ENCODE results near the gene IL4I1. TPM values are rescaled to one million over a fixed set of nuclear protein-coding genes. Genes with fewer than 3 reads are reported as not detected.

IL4I1 gene
- total and polyA plus RNA-seq, 2 of the 8 experiments (the other 6 are each of a cell fraction or from before 2014, with no cell fraction given): 0.41 to 0.76 TPM

- Histone ChIP-seq H2BK12ac (ENCODE audit: low read depth, low read length) (peak overlapping the region; percentile 96), H2BK15ac (ENCODE audit: low read length) (0 out of 2 replicates have a peak overlapping the region, but pooled peaks have one; percentile 65), H2BK5ac (ENCODE audit: low read depth, low read length) (peak overlapping the region; percentile 99), H3K4me1 (replicated peaks in 1 of 4; ENCODE audit: control insufficient read depth in 3 of 4, insufficient read depth in 4 of 4, low read length in 3 of 4) (peaks cover 0 to 13% (median 7%) of the 10 kb centered on the region in 4 experiments; a peak in 6 of 7 replicates), H3K18ac (ENCODE audit: extremely low read depth, low read length) (peak overlapping the region; percentile 99; the same call in 1 of the 2 replicates), H2BK20ac (ENCODE audit: low read length) (0 out of 2 replicates have a peak overlapping the region, but pooled peaks have one; percentile 61), H3K4me2 (ENCODE audit: insufficient read depth in 1 of 2, low read depth in 2 of 2, low read length in 2 of 2) (peak overlapping the region; percentile 90 to 92), H3K9me3 (ENCODE audit: insufficient read depth in 2 of 2, low read depth in 1 of 2, low read length in 1 of 2) (no peaks in the 10 kb centered on the region), H2AFZ (ENCODE audit: low read length) (peak overlapping the region; percentile 83; the same call in 1 of the 2 replicates), H3K4ac (replicated peaks; ENCODE audit: insufficient read length, low read depth, low read length) (peak overlapping the region; percentile 17), H3K14ac (ENCODE audit: insufficient read length) (no peak overlapping the region), H3K23ac (ENCODE audit: insufficient read length) (no peak overlapping the region), H3K27ac (ENCODE audit: low read depth, low read length) (peak overlapping the region; percentile 99), H3K56ac (replicated peaks; ENCODE audit: insufficient read length, low read depth, low read length) (peak overlapping the region; percentile 92), H3K23me2 (ENCODE audit: low read depth, low read length) (peaks cover 16% of the 10 kb centered on the region), H2BK120ac (replicated peaks; ENCODE audit: low read depth, low read length) (no peak overlapping the region), H4K8ac (ENCODE audit: extremely low read depth, insufficient read depth, low read length) (peak overlapping the region; percentile 98), H3K36me3 (ENCODE audit: control insufficient read depth in 2 of 4, insufficient read depth in 4 of 4, low read length in 3 of 4) (peaks cover 14 to 38% (median 31%) of the 10 kb centered on the region in 4 experiments), H2AK5ac (ENCODE audit: low read depth, low read length) (peak overlapping the region; percentile 75; the same call in 1 of the 2 replicates), H3K79me1 (ENCODE audit: low read depth, low read length) (peaks cover 16% of the 10 kb centered on the region), H3K4me3 (ENCODE audit: extremely low read depth in 1 of 4, insufficient read depth in 2 of 4, low read depth in 3 of 4, low read length in 4 of 4) (peak overlapping the region; percentile 70 to 95 (median 91)), H3K9ac (replicated peaks in 1 of 4; ENCODE audit: extremely low read depth in 1 of 4, low read depth in 3 of 4, low read length in 3 of 4) (peak overlapping the region; percentile 80 to 98 (median 96)), H3K27me3 (replicated peaks in 1 of 4; ENCODE audit: control insufficient read depth in 3 of 4, extremely low read depth in 1 of 4, insufficient read depth in 3 of 4, low read length in 3 of 4) (no peaks in the 10 kb centered on the region), H4K5ac (ENCODE audit: insufficient read length, low read depth, low read length) (peak overlapping the region; percentile 86), H3K79me2 (ENCODE audit: control insufficient read depth in 1 of 2, insufficient read depth in 2 of 2, low read length in 2 of 2) (peaks cover 0 to 30% of the 10 kb centered on the region in 2 experiments; a peak in 2 of 4 replicates), H4K91ac (replicated peaks; ENCODE audit: insufficient read length, low read length) (peak overlapping the region; percentile 85), H4K20me1 (replicated peaks in 1 of 2; ENCODE audit: control insufficient read depth in 1 of 2, insufficient read depth in 2 of 2, low read length in 2 of 2) (peaks cover 10 to 12% of the 10 kb centered on the region in 2 experiments)
- FAIRE-seq (no peak), DNase-seq (ENCODE audit: low read depth in 1 of 2, low spot score in 2 of 2) (peak; percentile 94 to 98)
- 4% methylated on average over 34 of the region's 41 CpGs; no CpG with 5 or more reads in 1 of the 2 experiments for WGBS, 2 experiments (ENCODE audit: extremely low coverage in 1 of 2, insufficient coverage in 1 of 2, insufficient read length in 1 of 2, insufficient replicate concordance in 2 of 2, low coverage in 1 of 2, low lambda C conversion rate in 2 of 2, missing lambda C conversion rate in 1 of 2)
- ChIA-PET POLR2A (ENCODE audit: partially characterized antibody) (interaction anchor here (1.0 to 6.2 kb wide), 11 partner anchors 11 to 202 kb away, joined by 3 to 76 read pairs (median 6); partner anchors contain the start of genes ATF5, MED25, NUP62 and PNKP), CTCF (ENCODE audit: partially characterized antibody) (no interaction called here)
- TF ChIP-seq TCF12 (IDR thresholded peaks at IDR 0.05; ENCODE audit: low read depth, low read length) (no peak), SIN3A (conservative IDR thresholded peaks at IDR 0.05 in 1 of 2, IDR thresholded peaks at IDR 0.05 in 1 of 2; ENCODE audit: low read depth in 1 of 2, low read length in 2 of 2) (peak; percentile 31 to 68; a peak in 1 of 4 replicates), TAF1 (IDR thresholded peaks at IDR 0.05; ENCODE audit: low read depth, low read length) (peak; percentile 12; the same call in 1 of the 2 replicates), ASH2L (IDR thresholded peaks at IDR 0.05; ENCODE audit: low read length) (peak; percentile 30), HDAC2 (IDR thresholded peaks at IDR 0.05; ENCODE audit: borderline replicate concordance in 1 of 2, low read depth in 2 of 2, low read length in 2 of 2) (no peak), CREB1 (IDR thresholded peaks at IDR 0.05) (no peak; the same call in 1 of the 2 replicates), KDM4A (IDR thresholded peaks at IDR 0.05; ENCODE audit: low read depth, low read length, severe bottlenecking) (peak; percentile 66), MAX (IDR thresholded peaks at IDR 0.05) (0 out of 2 replicates have a peak, but pooled peaks have one; percentile 21), KDM1A (IDR thresholded peaks at IDR 0.05; ENCODE audit: borderline replicate concordance, low read length) (no peak)
These were observed 18.6 kb downstream of the IL4I1 start for GRCh38 chr19:49877879-49878743.

Data from H1 (cell line).